OCI-LY3 (cell line): Measurements from ENCODE around the gene CNN3.

Experiments
- H2AFZ ChIP-seq: fragments of 200-600, 300-600 bp; shearing (Covaris generic); 2 replicates; pipeline ENCODE4 v1.6.0; 2014; ENCODE audit warnings: antibody characterized with exemption, low read depth, low read length
- H3K27ac ChIP-seq: fragments of 200-600, 300-600 bp; sonication (generic); 2 replicates; pipeline ENCODE4 v1.5.1; 2014; ENCODE audit warnings: mild to moderate bottlenecking, low read length, moderate library complexity, mixed read lengths
- H3K27me3 ChIP-seq: fragments of 200-600, 300-600 bp; sonication (generic); 2 replicates; pipeline ENCODE4 v1.6.1; 2014; ENCODE audit warnings: low read depth, low read length, mixed read lengths
- H3K36me3 ChIP-seq: fragments of 200-600, 300-600 bp; sonication (generic); replicated peaks from 2 replicates; pipeline ENCODE3; 2014; ENCODE audit warnings: low read depth, low read length, mixed read lengths
- H3K4me1 ChIP-seq: fragments of 300-600, 200-600 bp; sonication (generic); 2 replicates; pipeline ENCODE4 v1.6.1; 2014; ENCODE audit warnings: low read length, mixed read lengths
- H3K4me2 ChIP-seq: fragments of 200-600, 300-600 bp; sonication (generic); 2 replicates; pipeline ENCODE4 v1.6.1; 2014; ENCODE audit warnings: low read length, mixed read lengths
- H3K4me3 ChIP-seq: fragments of 300-600, 200-600 bp; sonication (generic); 2 replicates; pipeline ENCODE4 v1.5.1; 2014; ENCODE audit warnings: antibody characterized with exemption, mild to moderate bottlenecking, low read length, moderate library complexity
- H3K79me2 ChIP-seq: fragments of 300-600, 200-600 bp; shearing (Covaris generic); 2 replicates; pipeline ENCODE4 v1.6.1; 2014; ENCODE audit warnings: mild to moderate bottlenecking, low read length, mixed read lengths
- H3K9ac ChIP-seq: fragments of 300-600, 200-600 bp; shearing (Covaris generic); 2 replicates; pipeline ENCODE4 v1.6.0; 2014; ENCODE audit warnings: mild to moderate bottlenecking, low read length, moderate library complexity
- H3K9me3 ChIP-seq: fragments of 200-600, 300-600 bp; shearing (Covaris generic); 2 replicates; pipeline ENCODE4 v1.6.1; 2014; ENCODE audit warnings: low read length, mixed read lengths; ENCODE audit not compliant: insufficient read depth
- H4K20me1 ChIP-seq: fragments of 200-600, 300-600 bp; sonication (generic); 2 replicates; pipeline ENCODE4 v1.6.1; 2016; ENCODE audit warnings: low read length, mixed read lengths; ENCODE audit not compliant: insufficient read depth
- EZH2phosphoT487 ChIP-seq: fragments of 200-600 bp; shearing (Covaris generic); IDR thresholded peaks from 2 replicates; pipeline ENCODE4 v1.6.1; 2018; ENCODE audit warnings: antibody characterized with exemption, mixed run types, low read depth
- TF ChIP-seq, protein P1 (sequence below): fragments of 200-600, 300-600 bp; sonication (generic); IDR thresholded peaks from 2 replicates; pipeline ENCODE4 v1.5.1; 2014; ENCODE audit warnings: antibody characterized with exemption, low read length, low read depth

The CNN3 gene

DNA sequence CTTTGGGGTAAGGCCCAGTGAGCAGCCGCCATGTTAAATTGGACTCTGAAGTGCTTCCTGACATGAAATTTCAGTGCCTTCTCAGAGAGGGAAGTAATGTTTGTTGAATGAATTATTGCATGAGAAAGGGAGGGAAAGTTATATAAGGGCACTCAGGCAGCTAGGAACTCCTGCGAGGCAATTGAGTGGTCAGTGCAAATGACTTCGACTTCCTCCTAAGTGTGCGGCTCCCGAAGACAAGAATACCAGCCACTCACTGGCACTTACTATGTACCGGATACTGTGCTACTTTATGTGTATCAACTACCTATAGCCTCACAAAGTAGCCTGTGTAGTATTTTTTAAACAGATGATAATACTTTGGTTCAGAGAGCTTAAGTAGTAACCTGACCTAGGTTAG lies 52.5 kb downstream of the CNN3 start:
- Histone ChIP-seq H3K4me1 (peaks cover 28% of the 10 kb centered on the region), H3K27me3 (no peaks in the 10 kb centered on the region), H3K9me3 (no peaks in the 10 kb centered on the region), H3K79me2 (no peaks in the 10 kb centered on the region), H3K36me3 (no peaks in the 10 kb centered on the region), H3K9ac (no peak overlapping the region), H2AFZ (no peak overlapping the region), H3K4me3 (no peak overlapping the region), H3K4me2 (no peak overlapping the region), H4K20me1 (no peaks in the 10 kb centered on the region), H3K27ac (no peak overlapping the region)
- TF ChIP-seq, protein P1, sequence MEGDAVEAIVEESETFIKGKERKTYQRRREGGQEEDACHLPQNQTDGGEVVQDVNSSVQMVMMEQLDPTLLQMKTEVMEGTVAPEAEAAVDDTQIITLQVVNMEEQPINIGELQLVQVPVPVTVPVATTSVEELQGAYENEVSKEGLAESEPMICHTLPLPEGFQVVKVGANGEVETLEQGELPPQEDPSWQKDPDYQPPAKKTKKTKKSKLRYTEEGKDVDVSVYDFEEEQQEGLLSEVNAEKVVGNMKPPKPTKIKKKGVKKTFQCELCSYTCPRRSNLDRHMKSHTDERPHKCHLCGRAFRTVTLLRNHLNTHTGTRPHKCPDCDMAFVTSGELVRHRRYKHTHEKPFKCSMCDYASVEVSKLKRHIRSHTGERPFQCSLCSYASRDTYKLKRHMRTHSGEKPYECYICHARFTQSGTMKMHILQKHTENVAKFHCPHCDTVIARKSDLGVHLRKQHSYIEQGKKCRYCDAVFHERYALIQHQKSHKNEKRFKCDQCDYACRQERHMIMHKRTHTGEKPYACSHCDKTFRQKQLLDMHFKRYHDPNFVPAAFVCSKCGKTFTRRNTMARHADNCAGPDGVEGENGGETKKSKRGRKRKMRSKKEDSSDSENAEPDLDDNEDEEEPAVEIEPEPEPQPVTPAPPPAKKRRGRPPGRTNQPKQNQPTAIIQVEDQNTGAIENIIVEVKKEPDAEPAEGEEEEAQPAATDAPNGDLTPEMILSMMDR: no peak
- TF ChIP-seq EZH2phosphoT487: no peak

DNA sequence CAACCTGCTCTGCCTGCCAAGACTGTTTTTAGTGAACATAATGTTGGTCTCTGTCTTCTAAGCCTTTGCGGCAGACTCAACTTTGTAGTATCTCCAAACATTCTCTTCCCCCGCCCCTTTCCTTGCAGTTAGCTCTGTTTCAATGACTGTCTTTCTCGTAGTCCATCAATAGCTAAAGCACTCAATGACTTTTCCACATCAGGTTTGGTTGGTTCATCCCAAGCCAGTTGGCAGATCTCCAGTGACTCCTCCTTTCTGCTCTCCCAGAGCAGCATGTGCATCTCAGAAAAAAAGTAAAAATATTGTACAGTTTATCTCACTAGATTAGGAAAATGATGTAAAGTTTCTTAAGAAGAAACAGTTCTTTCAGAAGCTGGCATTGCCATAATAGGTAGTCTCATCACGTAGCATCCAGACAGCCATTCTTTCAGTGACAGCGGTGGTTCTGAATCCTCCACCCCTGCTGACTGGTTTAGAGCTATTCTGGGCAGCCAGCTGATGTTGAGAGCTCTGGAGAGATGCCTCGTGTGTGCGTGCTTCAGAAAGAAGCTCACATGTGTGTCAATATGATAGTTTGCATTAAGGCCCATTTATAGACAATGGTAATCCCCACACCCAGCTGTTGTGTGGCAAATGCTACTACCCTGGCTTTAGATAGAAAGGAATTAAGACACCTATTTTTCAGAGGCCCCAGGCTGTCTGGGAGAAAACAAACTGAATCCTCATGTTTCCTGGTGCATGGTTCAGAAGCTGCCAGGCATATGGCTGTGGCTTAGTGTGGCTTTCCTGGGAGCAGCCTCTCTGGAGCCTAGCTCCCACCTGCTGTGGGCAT lies 53.2 kb downstream of the CNN3 start:
- H2AFZ ChIP-seq: no peak overlapping the region
- no peak overlapping the region for H3K4me2 ChIP-seq
- no peaks in the 10 kb centered on the region for H3K9me3 ChIP-seq
- H3K4me3 ChIP-seq: no peak overlapping the region
- H3K9ac ChIP-seq: no peak overlapping the region
- peaks cover 28% of the 10 kb centered on the region for H3K4me1 ChIP-seq
- no peaks in the 10 kb centered on the region for H3K36me3 ChIP-seq
- H3K27me3 ChIP-seq: no peaks in the 10 kb centered on the region
- TF ChIP-seq EZH2phosphoT487: no peak
- TF ChIP-seq, protein P1: no peak
- H3K27ac ChIP-seq: no peak overlapping the region
- no peaks in the 10 kb centered on the region for H3K79me2 ChIP-seq
- no peaks in the 10 kb centered on the region for H4K20me1 ChIP-seq

DNA sequence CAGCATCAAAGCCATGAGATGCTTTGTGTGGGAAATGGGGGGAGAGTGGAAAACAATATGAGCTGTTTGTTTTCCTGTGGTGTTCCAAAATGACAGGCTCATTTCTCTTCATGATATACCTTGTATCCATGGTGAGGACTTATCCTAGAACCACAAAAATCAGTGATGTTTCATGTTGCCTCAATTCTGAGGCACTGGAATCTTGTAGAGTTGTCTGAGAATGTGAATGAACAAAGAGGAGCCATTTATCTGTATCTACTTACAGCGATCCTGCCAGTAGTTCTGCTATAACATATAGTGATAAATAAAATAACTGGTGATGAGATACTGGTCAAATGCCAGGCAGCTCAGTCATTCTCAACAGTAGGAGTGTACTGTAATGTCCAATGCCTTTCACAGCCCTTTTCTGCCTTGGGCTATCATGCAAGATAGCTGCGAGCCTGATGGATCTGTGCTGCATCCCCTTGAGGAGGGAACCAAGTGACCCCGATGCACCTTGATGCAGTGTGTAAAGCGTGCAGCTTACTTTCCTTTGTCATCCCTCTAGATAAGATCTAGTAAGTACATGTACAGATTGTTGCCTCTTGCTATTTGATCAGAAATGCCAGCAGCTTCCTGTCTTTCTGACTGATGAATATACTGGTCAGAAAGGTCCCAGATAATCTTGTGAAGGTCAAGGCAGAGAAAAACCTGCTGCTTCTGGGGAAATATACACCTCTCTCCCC lies 54.0 kb downstream of the CNN3 start:
- TF ChIP-seq EZH2phosphoT487: no peak
- TF ChIP-seq, protein P1: no peak
- no peak overlapping the region for H3K27ac ChIP-seq
- H3K79me2 ChIP-seq: no peaks in the 10 kb centered on the region
- no peaks in the 10 kb centered on the region for H3K27me3 ChIP-seq
- no peaks in the 10 kb centered on the region for H4K20me1 ChIP-seq
- no peak overlapping the region for H3K4me3 ChIP-seq
- H3K9me3 ChIP-seq: no peaks in the 10 kb centered on the region
- peaks cover 28% of the 10 kb centered on the region for H3K4me1 ChIP-seq
- no peak overlapping the region for H3K9ac ChIP-seq
- H3K36me3 ChIP-seq: no peaks in the 10 kb centered on the region
- no peak overlapping the region for H3K4me2 ChIP-seq
- no peak overlapping the region for H2AFZ ChIP-seq

DNA sequence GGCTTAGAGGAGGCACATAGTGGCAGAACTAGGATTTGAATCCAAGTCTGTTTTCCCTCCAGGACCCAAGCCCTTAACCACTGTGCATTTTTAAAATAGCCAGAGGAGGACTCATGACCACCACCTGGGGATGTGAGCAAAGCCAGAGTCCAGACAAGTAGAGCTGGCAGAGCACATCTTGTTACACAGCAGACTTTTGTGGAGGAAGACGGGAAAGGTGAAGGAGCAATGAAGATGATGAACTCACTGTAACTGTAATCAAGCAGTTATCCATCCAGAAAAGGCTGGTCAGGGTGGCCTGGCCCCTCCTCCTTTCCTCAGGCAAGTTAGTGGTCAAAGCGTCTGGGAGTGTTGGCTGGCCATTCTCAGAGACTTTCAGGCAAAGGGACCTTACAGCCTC lies 55.9 kb downstream of the CNN3 start:
- TF ChIP-seq EZH2phosphoT487: no peak
- TF ChIP-seq, protein P1: no peak
- no peaks in the 10 kb centered on the region for H4K20me1 ChIP-seq
- H3K4me1 ChIP-seq: peaks cover 15% of the 10 kb centered on the region
- no peak overlapping the region for H3K4me2 ChIP-seq
- H3K4me3 ChIP-seq: no peak overlapping the region
- no peaks in the 10 kb centered on the region for H3K79me2 ChIP-seq
- no peak overlapping the region for H3K27ac ChIP-seq
- H2AFZ ChIP-seq: no peak overlapping the region
- no peaks in the 10 kb centered on the region for H3K27me3 ChIP-seq
- H3K9me3 ChIP-seq: no peaks in the 10 kb centered on the region
- no peaks in the 10 kb centered on the region for H3K36me3 ChIP-seq
- H3K9ac ChIP-seq: no peak overlapping the region
